WERI-Rb-1 (cell line): Measurements from ENCODE around the gene RAB40A.

Experiments used
- DNase-seq: peaks from one replicate; pipeline ENCODE4 v3.0.0-alpha.2; 2020
- H3K27ac ChIP-seq: fragments of 250-450 bp; sonication (Bioruptor Pico); 2 replicates; pipeline ENCODE4 v1.5.1; 2020; ENCODE audit warnings: mild to moderate bottlenecking, moderate library complexity
- H3K27me3 ChIP-seq: fragments of 250-450 bp; sonication (Bioruptor Pico); 2 replicates; pipeline ENCODE4 v1.5.1; 2021; ENCODE audit warnings: mild to moderate bottlenecking, low read depth, moderate library complexity; ENCODE audit not compliant: insufficient read depth, severe bottlenecking
- H3K36me3 ChIP-seq: fragments of 250-450 bp; sonication (Bioruptor Pico); 2 replicates; pipeline ENCODE4 v1.5.1; 2020; ENCODE audit warnings: mild to moderate bottlenecking, moderate library complexity
- H3K4me3 ChIP-seq: 2 replicates; pipeline ENCODE4 v1.5.1; 2011; ENCODE audit warnings: low read depth, mild to moderate bottlenecking, control low read depth, low read length
- H3K9me3 ChIP-seq: fragments of 250-450 bp; sonication (Bioruptor Pico); 2 replicates; pipeline ENCODE4 v1.5.1; 2021; ENCODE audit warnings: mild to moderate bottlenecking, moderate library complexity; ENCODE audit not compliant: severe bottlenecking
- CTCF ChIP-seq: IDR thresholded peaks from 2 replicates; pipeline ENCODE4 v1.5.1; 2011; ENCODE audit warnings: low read depth, mild to moderate bottlenecking, control low read depth, inconsistent platforms, low read length

The RAB40A gene

GRCh38 chrX:103554687-103555424, 35.6 kb upstream of the RAB40A start:
- Histone ChIP-seq H3K27me3 (peaks cover 12% of the 10 kb centered on the region), H3K9me3 (no peaks in the 10 kb centered on the region), H3K27ac (no peak overlapping the region), H3K36me3 (no peaks in the 10 kb centered on the region), H3K4me3 (peak overlapping the region; percentile 32)
- DNase-seq: peak; percentile 26
- no peak for TF ChIP-seq CTCF

- Histone ChIP-seq H3K4me3 (no peak overlapping the region), H3K27me3 (peaks cover 11% of the 10 kb centered on the region), H3K27ac (no peak overlapping the region), H3K36me3 (no peaks in the 10 kb centered on the region), H3K9me3 (no peaks in the 10 kb centered on the region)
- no peak for DNase-seq
- TF ChIP-seq CTCF: no peak
These were observed 32.9 kb upstream of the RAB40A start for GRCh38 chrX:103552236-103552635.

- no peak overlapping the region for H3K4me3 ChIP-seq
- no peak for TF ChIP-seq CTCF
- DNase-seq: no peak
These were observed 31.2 kb upstream of the RAB40A start for GRCh38 chrX:103550415-103551051.

GRCh38 chrX:103549916-103550315, 30.6 kb upstream of the RAB40A start:
- H3K27ac ChIP-seq: no peak overlapping the region
- no peaks in the 10 kb centered on the region for H3K36me3 ChIP-seq
- peaks cover 8% of the 10 kb centered on the region for H3K27me3 ChIP-seq
- H3K9me3 ChIP-seq: no peaks in the 10 kb centered on the region
- TF ChIP-seq CTCF: no peak
- H3K4me3 ChIP-seq: no peak overlapping the region
- DNase-seq: no peak

More at GRCh38 chrX:103550415-103551051, 31.2 kb upstream of the RAB40A start:
- Histone ChIP-seq H3K9me3 (no peaks in the 10 kb centered on the region), H3K27ac (no peak overlapping the region), H3K27me3 (peaks cover 11% of the 10 kb centered on the region), H3K36me3 (no peaks in the 10 kb centered on the region)

GRCh38 chrX:103540145-103540544, 20.9 kb upstream of the RAB40A start:
- Histone ChIP-seq H3K4me3 (no peak overlapping the region), H3K27ac (no peak overlapping the region), H3K27me3 (peaks cover 15% of the 10 kb centered on the region), H3K9me3 (no peaks in the 10 kb centered on the region), H3K36me3 (no peaks in the 10 kb centered on the region)
- TF ChIP-seq CTCF: no peak
- DNase-seq: no peak
